CD4-positive, alpha-beta T cell treated with Interleukin-10 for 1 hour (primary cell): ENCODE results near the gene PCBP2.

Experiments
- DNase-seq: peaks from one replicate; pipeline ENCODE4 v3.0.0-alpha.2; 2020

The PCBP2 gene

DNA sequence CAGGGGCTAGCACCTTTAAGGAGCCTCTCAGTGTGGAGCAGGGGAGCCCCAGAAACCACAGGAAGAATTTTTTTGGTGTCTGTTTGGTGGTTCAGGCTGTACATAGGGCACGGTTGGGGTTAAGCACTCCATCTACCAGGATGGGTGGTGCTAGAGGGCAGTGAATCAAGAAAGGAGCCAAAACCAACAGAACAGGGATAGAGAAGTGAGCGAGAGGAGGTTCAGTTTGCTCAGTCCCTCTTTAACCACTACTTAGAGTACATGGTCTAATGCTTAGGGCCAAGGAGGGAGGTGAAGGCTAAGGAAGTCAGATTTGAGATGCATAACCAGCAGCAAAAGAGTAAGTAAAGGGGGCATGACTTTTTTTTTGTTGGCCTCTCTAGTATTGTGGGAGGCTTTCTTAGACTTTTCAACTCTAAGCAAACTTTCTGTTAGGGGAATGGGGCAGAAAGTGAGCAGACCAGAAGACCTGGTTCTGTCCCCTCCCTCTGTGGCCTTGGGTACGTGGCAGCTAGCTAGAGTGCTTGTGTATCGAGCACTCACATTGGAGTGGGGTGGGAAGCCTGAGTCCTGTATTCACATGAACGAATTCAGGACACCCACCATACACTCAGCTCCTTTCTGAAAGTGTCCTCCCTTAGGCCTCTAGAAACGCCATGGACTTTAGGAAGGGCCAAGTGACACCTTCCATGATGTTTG, 62.0 kb downstream of the PCBP2 start:
- DNase-seq, result no peak

DNA sequence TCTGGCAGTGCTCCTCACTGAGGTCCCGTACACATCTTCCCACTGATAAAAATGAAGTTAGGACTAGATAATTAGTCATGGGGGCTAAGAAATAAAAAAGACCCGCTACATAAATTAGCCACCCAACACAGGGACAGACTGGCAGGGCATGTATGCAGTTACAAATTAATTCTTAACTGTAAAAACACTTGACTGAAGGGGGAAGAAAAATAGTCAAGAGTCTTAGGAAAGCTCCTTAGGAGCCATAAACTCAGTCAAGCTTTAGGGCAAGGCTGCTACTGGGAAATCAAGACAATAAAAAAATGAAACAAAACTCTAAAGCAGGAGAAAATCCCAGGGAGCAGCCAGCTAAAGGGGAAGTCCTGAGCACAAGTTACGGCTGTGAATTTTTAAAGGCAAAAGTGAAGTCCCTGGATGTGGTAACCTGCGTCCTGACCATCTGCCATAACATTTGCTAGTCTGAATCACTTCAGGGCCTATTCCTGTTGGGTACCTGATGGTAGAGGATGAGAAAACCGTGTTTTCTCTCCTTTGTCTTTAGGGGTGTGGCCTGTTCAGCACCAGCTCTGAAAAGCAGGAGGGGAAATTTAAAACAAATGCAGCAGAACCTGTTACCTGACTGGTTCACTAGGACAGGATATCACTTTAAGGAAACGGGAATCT, 62.9 kb downstream of the PCBP2 start:
- DNase-seq, result no peak

DNA sequence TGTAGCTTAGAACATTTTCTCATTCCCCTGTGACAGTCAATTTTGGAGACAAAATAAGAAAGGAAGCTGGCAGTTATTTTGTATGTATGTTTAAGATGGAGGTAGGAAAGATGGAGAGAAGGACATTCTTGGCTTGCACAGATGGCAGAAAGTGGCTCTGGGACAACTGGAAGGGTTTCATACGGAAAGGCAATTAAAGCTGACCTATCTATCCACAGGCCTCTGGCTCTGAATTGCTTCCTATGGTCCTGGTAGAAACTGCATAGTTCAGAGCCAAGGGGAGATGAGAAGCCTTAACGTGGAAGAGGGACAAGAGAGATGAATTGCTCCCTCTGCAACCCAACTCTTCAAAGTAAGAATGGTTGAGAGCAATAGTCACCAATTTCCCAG, 63.4 kb downstream of the PCBP2 start:
- DNase-seq, result no peak

DNA sequence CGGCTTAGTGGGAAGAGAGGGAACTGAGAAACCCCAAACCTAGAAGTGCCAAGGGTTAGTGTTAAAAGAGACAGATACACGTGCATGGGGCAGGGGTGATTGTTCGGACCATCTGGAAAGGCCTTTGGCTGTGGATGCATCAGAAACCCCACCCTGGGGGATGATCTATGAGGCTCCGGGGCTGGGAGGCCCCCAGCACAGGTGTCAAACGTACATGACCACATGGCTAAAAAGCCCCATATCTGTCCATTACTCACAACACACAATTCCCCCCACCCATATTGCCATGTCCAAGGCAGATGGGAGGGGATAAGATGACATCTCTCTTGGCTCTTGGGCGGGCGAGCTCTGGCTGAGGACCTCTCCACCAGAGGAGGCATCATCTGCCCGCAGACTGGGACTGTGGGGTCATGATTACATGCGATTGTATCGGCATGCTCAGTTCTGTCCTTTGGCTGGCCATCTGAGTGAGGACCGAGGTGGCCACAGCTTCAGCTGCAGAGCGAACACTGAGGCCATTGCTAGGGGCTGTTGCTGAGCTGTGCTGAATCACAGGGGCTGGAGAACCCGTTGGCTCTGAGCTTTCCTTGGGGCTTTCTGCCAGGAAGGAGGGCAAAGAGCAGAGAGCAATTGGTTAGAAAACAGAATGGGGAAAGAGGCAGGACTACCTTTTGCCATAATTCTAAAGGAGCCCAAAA, 65.0 kb downstream of the PCBP2 start:
- no peak for DNase-seq

DNA sequence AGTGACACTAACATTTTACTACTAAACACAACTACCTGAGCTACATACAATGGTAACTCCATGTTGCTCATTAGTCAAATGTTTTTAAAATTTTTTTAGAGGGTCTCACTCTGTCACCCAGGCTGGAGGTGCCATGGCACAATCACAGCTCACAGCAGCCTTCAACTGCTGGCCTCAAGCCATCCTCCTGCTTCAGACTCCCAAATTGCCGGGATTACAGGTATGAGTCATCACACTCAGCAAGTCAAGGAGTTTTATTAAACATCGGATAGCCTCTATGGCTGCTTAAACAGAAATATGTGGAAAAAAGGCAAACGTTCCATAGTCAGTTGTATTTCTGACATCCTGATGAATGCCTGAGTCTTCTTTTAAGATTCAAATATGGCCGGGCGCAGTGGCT, 66.5 kb downstream of the PCBP2 start:
- no peak for DNase-seq

DNA sequence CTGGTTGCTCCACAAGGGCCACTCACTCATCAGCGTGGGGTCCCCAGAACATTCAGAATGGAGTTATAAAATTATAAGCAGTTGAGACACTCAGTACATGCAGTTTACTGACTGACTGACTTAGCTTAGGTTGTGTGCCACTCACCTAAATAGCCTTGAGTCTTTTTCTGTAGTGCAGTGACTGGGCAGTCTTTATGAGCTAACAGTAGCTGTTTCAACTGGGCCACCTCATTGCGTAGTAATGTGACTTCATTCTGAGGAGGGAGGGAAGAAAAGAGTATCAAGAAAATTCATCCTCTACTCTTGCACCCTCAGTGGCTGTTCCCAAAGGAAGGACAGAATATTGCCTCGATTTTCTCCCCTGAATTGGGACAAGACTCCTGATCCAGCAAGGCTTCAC, 71.2 kb downstream of the PCBP2 start:
- no peak for DNase-seq

DNA sequence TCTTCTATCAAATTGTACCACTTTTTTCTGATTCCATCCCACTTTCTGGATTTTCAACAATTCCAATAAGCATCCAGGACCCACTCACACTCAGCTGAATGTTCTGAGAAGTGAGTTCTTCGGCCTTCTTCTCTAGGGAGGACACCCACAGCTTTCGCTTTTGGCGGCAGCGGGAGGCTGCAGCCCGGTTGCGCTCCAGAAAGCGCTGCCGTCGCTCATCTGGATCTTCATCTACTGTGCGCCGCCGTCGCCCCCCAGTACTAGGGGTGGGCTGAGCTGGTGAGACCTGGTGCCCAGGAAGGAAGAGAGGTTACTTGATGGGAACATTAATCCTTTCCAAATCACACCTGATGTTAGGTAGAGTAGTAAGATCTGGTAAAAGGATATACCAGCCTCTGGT, 72.6 kb downstream of the PCBP2 start:
- no peak for DNase-seq

DNA sequence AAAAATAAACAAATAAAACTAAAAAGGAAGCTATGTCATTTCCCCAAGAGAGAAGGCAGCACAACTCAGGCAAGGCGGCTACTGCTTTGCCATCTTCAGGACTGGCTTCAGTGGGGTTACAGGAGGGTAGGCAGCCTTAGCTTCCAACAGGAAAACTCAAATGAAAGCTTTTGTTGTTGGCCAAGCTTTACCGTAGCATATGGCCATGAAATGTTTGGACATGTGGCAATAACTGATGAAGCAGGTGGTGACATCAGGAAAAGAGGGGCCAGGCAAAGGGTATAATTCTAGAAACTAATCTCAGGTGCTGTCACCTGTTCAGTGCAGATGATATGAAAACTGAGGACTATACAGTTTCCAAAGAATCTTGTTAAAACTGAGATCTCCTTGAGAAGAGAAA, 78.2 kb downstream of the PCBP2 start:
- no peak for DNase-seq
